ENCODE results near the gene POLRMT. TPM values are rescaled to one million over a fixed set of nuclear protein-coding genes. Genes with fewer than 3 reads are reported as not detected.
A peak's percentile ranks its signal among the peaks of the same experiment; 100 is the strongest.

POLRMT gene
- total and polyA plus RNA-seq, 8 donors = 28.5 to 44.7 (median 39.7) TPM

- Histone ChIP-seq H3K27ac (no peak overlapping the region), H3K9me3 (no peaks in the 10 kb centered on the region), H3K36me3 (peaks cover 0 to 23% of the 10 kb centered on the region in 2 donors), H3K27me3 (peaks cover 0 to 56% of the 10 kb centered on the region in 2 donors), H3K4me1 (peaks cover 6 to 29% of the 10 kb centered on the region in 2 donors), H3K4me3 (no peak overlapping the region)
- intact Hi-C loops (cut with DNase I) = no loop called here
- TF ChIP-seq CTCF (IDR thresholded peaks at IDR 0.05) = no peak
- no peak for DNase-seq
- ATAC-seq = no peak
Measured at GRCh38 chr19:613732-614567, 19.4 kb downstream of the POLRMT start.

DNA sequence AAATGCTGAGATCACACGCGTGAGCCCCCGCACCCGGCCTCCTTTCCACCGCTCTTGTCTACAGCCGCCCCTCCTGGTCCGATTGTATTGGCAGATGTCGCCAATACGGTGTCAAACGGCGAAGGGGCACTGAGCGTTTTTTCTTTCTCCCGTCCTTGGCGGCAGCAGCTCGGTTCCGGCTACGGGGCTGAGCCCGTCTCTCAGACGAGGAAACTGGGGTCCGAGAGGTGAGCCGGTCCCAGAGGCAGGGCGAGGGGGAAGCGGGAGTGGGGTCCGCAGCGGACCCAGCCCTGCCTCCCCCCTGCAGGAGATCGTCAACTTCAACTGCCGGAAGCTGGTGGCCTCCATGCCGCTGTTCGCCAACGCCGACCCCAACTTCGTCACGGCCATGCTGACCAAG lies 20.4 kb downstream of the POLRMT start:
- ATAC-seq (no peak), DNase-seq (no peak)
- H3K27ac ChIP-seq = no peak overlapping the region
- H3K9me3 ChIP-seq = no peaks in the 10 kb centered on the region
- peaks cover 0 to 13% of the 10 kb centered on the region in 2 donors for H3K36me3 ChIP-seq
- H3K4me1 ChIP-seq = peaks cover 6 to 32% of the 10 kb centered on the region in 2 donors
- no peak overlapping the region for H3K4me3 ChIP-seq
- TF ChIP-seq CTCF (IDR thresholded peaks at IDR 0.05) = no peak
- H3K27me3 ChIP-seq = peaks cover 0 to 58% of the 10 kb centered on the region in 2 donors
- intact Hi-C loops (cut with DNase I) = no loop called here

DNA sequence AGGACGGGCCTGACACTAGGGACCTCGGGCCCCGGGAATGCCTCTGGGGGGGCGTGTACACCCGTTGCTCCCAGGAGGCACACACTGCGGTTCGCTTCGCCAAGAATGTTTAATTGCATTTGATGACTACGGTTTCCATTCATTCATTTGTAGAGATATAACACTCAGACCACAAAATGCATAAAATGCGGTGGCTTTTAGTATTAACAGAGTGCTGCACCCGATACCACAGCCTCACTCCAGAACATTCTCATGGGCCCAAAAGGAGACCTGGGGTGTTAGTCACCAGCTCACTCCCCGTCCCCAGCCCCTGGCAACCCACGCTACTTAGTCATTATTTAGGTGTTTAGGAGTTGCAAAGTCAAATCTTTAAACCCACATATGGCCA lies 21.9 kb downstream of the POLRMT start:
- Histone ChIP-seq H3K9me3 (no peaks in the 10 kb centered on the region), H3K27ac (peak overlapping the region in 1 of 2 donors; percentile 66), H3K36me3 (no peaks in the 10 kb centered on the region), H3K4me1 (peaks cover 6 to 32% of the 10 kb centered on the region in 2 donors), H3K27me3 (peaks cover 0 to 50% of the 10 kb centered on the region in 2 donors), H3K4me3 (no peak overlapping the region)
- TF ChIP-seq CTCF (IDR thresholded peaks at IDR 0.05) = no peak
- DNase-seq = no peak
- intact Hi-C loops (cut with DNase I) = no loop called here
- ATAC-seq = no peak

DNA sequence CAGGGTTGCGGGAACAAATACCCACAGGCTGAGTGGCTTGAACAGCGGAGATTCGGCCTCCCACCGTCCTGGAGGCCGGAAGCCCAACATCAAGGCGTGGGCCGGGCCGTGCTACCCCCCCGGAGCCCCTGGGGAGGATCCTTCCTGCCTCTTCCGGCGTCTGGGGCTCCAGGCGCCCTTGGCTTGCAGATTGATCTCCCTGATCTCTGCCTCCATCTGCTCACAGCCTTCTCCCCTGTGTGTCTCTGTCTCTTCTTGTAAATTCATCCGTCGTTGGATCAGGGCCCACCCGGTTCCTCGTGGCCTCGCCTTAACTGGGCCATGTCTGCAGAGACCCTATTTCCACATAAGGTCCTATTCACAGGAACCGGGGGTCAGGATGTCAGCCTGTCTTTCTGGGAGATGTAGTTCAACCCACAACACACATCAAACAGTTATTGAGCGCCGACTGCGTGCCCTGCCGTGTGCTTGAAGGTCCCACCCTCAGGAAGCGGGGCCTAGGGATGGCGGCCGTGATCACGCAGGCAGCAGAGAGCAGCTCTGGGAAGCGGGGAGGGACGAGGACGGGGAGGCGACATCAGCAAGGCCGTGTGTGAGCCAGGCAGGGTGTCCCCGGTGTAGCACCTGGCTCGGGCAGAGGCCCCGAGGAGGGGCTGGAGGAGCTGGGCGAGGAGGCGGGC lies 22.4 kb downstream of the POLRMT start:
- H3K4me3 ChIP-seq = peak overlapping the region in 1 of 2 donors; percentile 25
- peak; percentile 56 for ATAC-seq

More for the DNA sequence above, 22.4 kb downstream of the POLRMT start:
- peak in 2 of 4 donors; percentile 31 to 43 for DNase-seq
- no peak for TF ChIP-seq CTCF (IDR thresholded peaks at IDR 0.05)
- Histone ChIP-seq H3K9me3 (no peaks in the 10 kb centered on the region), H3K36me3 (no peaks in the 10 kb centered on the region), H3K4me1 (peaks cover 6 to 28% of the 10 kb centered on the region in 2 donors), H3K27me3 (peaks cover 0 to 47% of the 10 kb centered on the region in 2 donors), H3K27ac (peak overlapping the region; percentile 13 to 66)
- intact Hi-C loops (cut with DNase I) = no loop called here

Measured in left lung (tissue), 10 donors.